ENCODE measurements around the gene SLC25A21.

Gene SLC25A21

DNA sequence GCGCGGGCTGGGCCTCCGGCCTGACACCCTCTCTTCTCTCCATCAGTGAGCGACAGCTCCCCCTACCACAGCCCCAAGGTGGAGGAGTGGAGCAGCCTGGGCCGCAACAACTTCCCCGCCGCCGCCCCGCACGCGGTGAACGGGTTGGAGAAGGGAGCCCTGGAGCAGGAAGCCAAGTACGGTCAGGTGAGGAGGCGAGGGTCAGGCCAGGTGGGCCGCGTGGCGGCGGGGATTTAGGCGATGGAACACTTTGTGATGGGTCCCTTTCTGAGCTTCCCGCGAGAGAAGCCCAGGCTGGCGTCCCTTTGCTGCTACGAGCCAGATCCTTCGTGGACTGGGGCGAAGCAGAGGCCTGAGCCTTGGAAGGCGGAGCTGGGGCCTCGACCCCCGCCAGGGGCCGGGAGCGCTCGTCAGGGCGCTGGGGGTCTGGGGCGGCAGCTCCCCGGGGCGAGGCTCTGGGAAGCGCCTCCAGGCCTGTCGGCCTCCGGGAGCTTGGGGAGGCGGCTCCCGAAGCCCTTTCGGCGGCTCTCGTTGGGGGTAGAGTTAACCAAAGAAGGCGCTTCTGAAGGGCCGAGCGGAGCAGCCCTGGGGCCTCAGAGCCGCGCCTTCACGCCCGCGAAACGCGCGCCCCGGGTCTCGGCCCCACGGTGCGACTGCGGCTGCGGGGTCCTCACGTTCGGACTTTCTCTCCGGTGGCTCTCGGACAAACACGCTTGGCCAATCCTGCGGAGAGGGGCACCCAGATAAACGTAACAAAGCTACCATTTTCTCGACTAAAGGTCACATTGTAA lies 505.8 kb downstream of the SLC25A21 start:
- TF ChIP-seq, protein P1, sequence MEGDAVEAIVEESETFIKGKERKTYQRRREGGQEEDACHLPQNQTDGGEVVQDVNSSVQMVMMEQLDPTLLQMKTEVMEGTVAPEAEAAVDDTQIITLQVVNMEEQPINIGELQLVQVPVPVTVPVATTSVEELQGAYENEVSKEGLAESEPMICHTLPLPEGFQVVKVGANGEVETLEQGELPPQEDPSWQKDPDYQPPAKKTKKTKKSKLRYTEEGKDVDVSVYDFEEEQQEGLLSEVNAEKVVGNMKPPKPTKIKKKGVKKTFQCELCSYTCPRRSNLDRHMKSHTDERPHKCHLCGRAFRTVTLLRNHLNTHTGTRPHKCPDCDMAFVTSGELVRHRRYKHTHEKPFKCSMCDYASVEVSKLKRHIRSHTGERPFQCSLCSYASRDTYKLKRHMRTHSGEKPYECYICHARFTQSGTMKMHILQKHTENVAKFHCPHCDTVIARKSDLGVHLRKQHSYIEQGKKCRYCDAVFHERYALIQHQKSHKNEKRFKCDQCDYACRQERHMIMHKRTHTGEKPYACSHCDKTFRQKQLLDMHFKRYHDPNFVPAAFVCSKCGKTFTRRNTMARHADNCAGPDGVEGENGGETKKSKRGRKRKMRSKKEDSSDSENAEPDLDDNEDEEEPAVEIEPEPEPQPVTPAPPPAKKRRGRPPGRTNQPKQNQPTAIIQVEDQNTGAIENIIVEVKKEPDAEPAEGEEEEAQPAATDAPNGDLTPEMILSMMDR (IDR thresholded peaks at IDR 0.05; ENCODE audit: low read depth, low read length, missing control alignments) = no peak
- DNase-seq (ENCODE audit: extremely low read depth, low read depth) = no peak
- no peak overlapping the region for H3K4me3 ChIP-seq (replicated peaks; ENCODE audit: low read depth, low read length)

DNA sequence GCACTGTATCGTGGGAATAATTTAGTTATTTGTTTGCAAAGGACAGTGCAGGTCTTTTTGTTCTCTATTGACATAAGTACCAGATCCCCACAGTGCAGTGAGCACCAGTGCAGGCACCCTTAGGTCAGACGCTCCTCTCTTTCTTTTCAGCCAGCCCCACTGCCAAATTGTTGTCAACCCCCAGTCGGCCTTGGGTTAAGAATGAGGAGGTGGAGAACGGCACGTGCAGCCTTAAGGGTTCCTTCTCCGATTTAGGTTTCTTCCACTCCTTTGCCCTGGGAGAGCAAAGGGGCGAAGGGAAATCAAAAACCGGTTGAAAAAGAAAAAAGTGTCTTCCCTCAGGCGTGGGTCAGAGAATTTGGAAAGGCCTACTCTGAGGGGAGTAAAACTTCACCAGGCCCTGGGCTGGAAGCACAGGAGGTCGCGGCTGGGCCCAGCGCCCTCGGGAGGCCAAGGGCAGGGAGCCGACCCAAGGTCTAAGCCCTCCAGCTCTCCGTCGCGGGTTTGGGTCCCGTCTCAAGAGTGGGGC lies 506.5 kb downstream of the SLC25A21 start:
- H3K4me3 ChIP-seq (replicated peaks; ENCODE audit: low read depth, low read length) = no peak overlapping the region
- TF ChIP-seq, protein P1 (IDR thresholded peaks at IDR 0.05; ENCODE audit: low read depth, low read length, missing control alignments) = no peak
- DNase-seq (ENCODE audit: extremely low read depth, low read depth) = no peak

DNA sequence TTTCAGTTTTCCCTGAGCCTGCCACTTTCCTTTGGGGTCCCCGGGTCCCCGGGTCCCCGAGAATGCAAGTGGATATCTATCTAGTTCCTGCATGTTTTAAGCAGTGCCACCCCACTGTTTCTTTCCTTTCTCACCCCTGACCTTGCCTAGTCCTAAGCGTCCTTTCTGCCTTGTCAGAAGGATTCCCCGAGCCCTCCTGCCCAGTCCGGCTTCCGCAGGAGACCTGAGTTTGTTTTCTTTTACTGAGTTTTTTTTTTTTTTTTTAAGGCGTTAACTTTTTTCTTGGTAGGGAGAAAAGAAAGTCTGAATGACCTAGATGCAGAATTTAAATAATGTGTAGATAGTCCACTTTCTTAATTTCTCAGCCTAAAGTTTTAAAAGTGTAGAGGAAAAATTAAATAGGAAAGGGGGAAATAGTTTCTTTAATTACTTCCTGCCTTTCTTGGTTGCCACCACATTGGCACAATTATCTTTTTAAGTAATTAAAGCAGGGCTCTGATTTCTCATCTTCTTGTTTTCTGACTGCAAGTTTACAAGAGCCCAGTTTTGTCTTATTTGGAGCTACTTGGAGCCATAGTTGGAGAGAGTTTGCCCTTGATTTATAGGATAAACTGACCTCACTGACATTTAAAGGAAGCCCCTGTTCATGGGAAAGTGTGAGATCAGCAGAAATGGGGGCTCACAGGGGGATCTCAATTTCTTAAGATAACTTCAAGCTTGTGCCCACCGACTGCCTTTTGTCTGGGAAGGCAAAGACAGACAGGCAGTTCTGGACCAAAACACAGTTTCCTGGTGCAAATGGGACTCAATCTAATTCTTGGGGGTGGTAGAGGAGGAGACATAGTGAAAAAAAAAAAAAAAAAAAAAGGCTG lies 507.8 kb downstream of the SLC25A21 start:
- TF ChIP-seq, protein P1 (IDR thresholded peaks at IDR 0.05; ENCODE audit: low read depth, low read length, missing control alignments) = no peak

GRCh38 chr14:36663404-36664321 lies 508.7 kb downstream of the SLC25A21 start:
- no peak overlapping the region for H3K4me3 ChIP-seq (replicated peaks; ENCODE audit: low read depth, low read length)
- TF ChIP-seq, protein P1 (IDR thresholded peaks at IDR 0.05; ENCODE audit: low read depth, low read length, missing control alignments) = no peak
- no peak for DNase-seq (ENCODE audit: extremely low read depth, low read depth)

More for the DNA sequence above, 507.8 kb downstream of the SLC25A21 start:
- no peak for DNase-seq (ENCODE audit: extremely low read depth, low read depth)
- no peak overlapping the region for H3K4me3 ChIP-seq (replicated peaks; ENCODE audit: low read depth, low read length)

DNA sequence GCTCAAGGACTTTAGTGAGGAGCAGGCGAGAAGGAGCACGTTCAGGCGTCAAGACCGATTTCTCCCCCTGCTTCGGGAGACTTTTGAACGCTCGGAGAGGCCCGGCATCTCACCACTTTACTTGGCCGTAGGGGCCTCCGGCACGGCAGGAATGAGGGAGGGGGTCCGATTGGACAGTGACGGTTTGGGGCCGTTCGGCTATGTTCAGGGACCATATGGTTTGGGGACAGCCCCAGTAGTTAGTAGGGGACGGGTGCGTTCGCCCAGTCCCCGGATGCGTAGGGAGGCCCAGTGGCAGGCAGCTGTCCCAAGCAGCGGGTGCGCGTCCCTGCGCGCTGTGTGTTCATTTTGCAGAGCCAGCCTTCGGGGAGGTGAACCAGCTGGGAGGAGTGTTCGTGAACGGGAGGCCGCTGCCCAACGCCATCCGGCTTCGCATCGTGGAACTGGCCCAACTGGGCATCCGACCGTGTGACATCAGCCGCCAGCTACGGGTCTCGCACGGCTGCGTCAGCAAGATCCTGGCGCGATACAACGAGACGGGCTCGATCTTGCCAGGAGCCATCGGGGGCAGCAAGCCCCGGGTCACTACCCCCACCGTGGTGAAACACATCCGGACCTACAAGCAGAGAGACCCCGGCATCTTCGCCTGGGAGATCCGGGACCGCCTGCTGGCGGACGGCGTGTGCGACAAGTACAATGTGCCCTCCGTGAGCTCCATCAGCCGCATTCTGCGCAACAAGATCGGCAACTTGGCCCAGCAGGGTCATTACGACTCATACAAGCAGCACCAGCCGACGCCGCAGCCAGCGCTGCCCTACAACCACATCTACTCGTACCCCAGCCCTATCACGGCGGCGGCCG lies 509.6 kb downstream of the SLC25A21 start:
- TF ChIP-seq, protein P1 (IDR thresholded peaks at IDR 0.05; ENCODE audit: low read depth, low read length, missing control alignments) = no peak
- DNase-seq (ENCODE audit: extremely low read depth, low read depth) = no peak
- H3K4me3 ChIP-seq (replicated peaks; ENCODE audit: low read depth, low read length) = no peak overlapping the region

Data from HFF-Myc (cell line).